ENCODE results near the gene AP1G2.

AP1G2 gene

GRCh38 chr14:23569443-23570151, 2.0 kb upstream of the AP1G2 start:
- TF ChIP-seq CTCF (IDR thresholded peaks at IDR 0.05; ENCODE audit: low read depth, low read length, missing control alignments), result no peak
- H3K4me3 ChIP-seq (replicated peaks; ENCODE audit: low read depth, low read length), result no peak overlapping the region
- DNase-seq (ENCODE audit: extremely low read depth, low read depth), result no peak

- peak; percentile 51 for TF ChIP-seq CTCF (IDR thresholded peaks at IDR 0.05; ENCODE audit: low read depth, low read length, missing control alignments)
- H3K4me3 ChIP-seq (replicated peaks; ENCODE audit: low read depth, low read length), result no peak overlapping the region
- DNase-seq (ENCODE audit: extremely low read depth, low read depth), result no peak
Measured at GRCh38 chr14:23568600-23569331, 1.2 kb upstream of the AP1G2 start.

- no peak for DNase-seq (ENCODE audit: extremely low read depth, low read depth)
- peak overlapping the region; percentile 48; the same call in 1 of the 2 replicates for H3K4me3 ChIP-seq (replicated peaks; ENCODE audit: low read depth, low read length)
- no peak for TF ChIP-seq CTCF (IDR thresholded peaks at IDR 0.05; ENCODE audit: low read depth, low read length, missing control alignments)
Measured at GRCh38 chr14:23568021-23568599, 519 bp upstream of the AP1G2 start.

GRCh38 chr14:23566778-23567185, 809 bp downstream of the AP1G2 start:
- H3K4me3 ChIP-seq (replicated peaks; ENCODE audit: low read depth, low read length), result peak overlapping the region; percentile 48
- no peak for TF ChIP-seq CTCF (IDR thresholded peaks at IDR 0.05; ENCODE audit: low read depth, low read length, missing control alignments)
- DNase-seq (ENCODE audit: extremely low read depth, low read depth), result no peak

- no peak overlapping the region for H3K4me3 ChIP-seq (replicated peaks; ENCODE audit: low read depth, low read length)
- DNase-seq (ENCODE audit: extremely low read depth, low read depth), result no peak
- no peak for TF ChIP-seq CTCF (IDR thresholded peaks at IDR 0.05; ENCODE audit: low read depth, low read length, missing control alignments)
Measured at GRCh38 chr14:23566112-23566777, 1.3 kb downstream of the AP1G2 start.

- DNase-seq (ENCODE audit: extremely low read depth, low read depth), result no peak
- TF ChIP-seq CTCF (IDR thresholded peaks at IDR 0.05; ENCODE audit: low read depth, low read length, missing control alignments), result no peak
Measured at GRCh38 chr14:23565626-23566025, 2.0 kb downstream of the AP1G2 start.

More at GRCh38 chr14:23565626-23566025, 2.0 kb downstream of the AP1G2 start:
- H3K4me3 ChIP-seq (replicated peaks; ENCODE audit: low read depth, low read length), result no peak overlapping the region
